Measurements from ENCODE around the gene TCF15. TPM values are rescaled to one million over a fixed set of nuclear protein-coding genes. Genes with fewer than 3 reads are reported as not detected.
A peak's percentile ranks its signal among the peaks of the same experiment; 100 is the strongest.
"Not testable (repeated sequence)": the region's sequence is repeated elsewhere in the genome, so short reads cannot be mapped to it uniquely, and the experiment has no call there.

The TCF15 gene
- total RNA-seq, 2 donors from 2014 or later = not detected

DNA sequence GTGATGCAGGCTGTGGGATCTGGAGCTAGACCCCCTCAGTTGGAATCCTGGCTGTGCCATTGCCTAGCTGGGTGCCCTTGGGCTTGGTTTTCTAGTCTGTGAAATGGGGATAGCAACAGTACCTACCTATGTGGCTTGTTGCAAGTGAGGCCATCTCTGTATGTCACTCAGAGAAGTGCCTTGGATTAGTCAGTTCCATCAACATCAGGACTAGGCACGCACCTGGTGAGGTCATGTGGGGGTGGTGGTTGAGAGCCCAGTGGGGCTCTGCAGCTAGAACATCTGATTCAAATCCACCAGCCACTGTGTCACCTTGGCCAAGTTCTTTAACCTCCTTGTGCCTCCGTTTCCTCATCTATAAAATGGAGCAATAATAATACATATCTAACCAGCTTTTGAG is 12.5 kb downstream of the TCF15 start:
- no peak overlapping the region for H3K4me3 Mint-ChIP-seq
- H3K36me3 Mint-ChIP-seq (ENCODE audit: insufficient read depth in 2 of 2) = no peaks in the 10 kb centered on the region
- no peaks in the 10 kb centered on the region for H3K9me3 Mint-ChIP-seq
- DNase-seq (no peak), ATAC-seq (replicated peaks in 1 of 2) (no peak)
- no peak overlapping the region for H3K27ac Mint-ChIP-seq
- no peaks in the 10 kb centered on the region for H3K4me1 Mint-ChIP-seq (ENCODE audit: low read depth)
- H3K27me3 Mint-ChIP-seq (ENCODE audit: low read depth) = peaks cover 2% of the 10 kb centered on the region

- Mint-ChIP-seq H3K9me3 (no peaks in the 10 kb centered on the region), H3K27ac (no peak overlapping the region), H3K36me3 (ENCODE audit: insufficient read depth in 2 of 2) (no peaks in the 10 kb centered on the region), H3K4me3 (no peak overlapping the region), H3K27me3 (ENCODE audit: low read depth) (peaks cover 20% of the 10 kb centered on the region), H3K4me1 (ENCODE audit: low read depth) (peaks cover 15% of the 10 kb centered on the region)
- DNase-seq (no peak), ATAC-seq (replicated peaks in 1 of 2) (no peak)
Measured at GRCh38 chr20:595330-596308, 14.5 kb downstream of the TCF15 start.

DNA sequence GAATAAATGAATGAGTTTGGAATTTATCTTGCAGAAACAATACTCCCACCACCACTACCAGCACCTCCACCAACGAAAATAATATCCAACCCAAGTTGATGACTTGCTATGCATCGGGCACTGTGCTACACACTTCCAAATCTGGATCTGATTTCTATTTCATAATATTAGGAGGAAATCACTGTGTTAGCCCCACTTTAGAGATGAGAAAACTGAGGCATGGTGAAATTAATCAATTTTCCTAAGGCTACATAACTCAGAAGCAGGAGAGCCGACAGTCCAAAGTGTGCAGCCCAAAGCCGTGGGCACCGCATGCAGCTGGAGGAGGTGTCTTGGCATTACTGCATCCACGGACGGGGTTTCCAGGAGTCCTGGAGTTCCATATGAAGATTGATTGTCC is 17.6 kb downstream of the TCF15 start:
- ATAC-seq (replicated peaks in 1 of 2) (no peak), DNase-seq (no peak)
- H3K4me1 Mint-ChIP-seq (ENCODE audit: low read depth) = peaks cover 15% of the 10 kb centered on the region
- H3K9me3 Mint-ChIP-seq = no peaks in the 10 kb centered on the region
- no peak overlapping the region for H3K4me3 Mint-ChIP-seq
- H3K27me3 Mint-ChIP-seq (ENCODE audit: low read depth) = peaks cover 24% of the 10 kb centered on the region
- H3K27ac Mint-ChIP-seq = no peak overlapping the region
- H3K36me3 Mint-ChIP-seq (ENCODE audit: insufficient read depth in 2 of 2) = no peaks in the 10 kb centered on the region

DNA sequence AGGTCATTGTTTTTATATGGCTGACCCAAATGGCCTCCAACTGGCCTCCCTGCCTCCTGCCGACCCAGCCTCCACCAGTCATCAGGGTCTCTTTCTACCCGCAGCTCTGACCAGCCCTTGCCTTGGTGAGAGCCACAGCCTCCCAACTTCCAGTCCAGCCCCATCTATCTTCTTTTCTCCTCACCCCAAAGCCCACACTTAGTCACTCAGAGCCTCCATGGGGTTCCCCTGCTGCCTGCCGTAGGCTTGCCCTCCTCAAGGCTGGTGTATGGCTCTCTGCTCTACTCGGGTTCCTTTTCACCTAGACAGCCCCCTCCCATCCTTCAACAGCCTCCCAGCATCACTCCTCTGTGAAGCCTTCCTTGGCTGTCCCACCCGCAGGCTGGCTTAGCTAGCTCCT is 18.2 kb downstream of the TCF15 start:
- DNase-seq (no peak), ATAC-seq (replicated peaks in 1 of 2) (peak; percentile 24 to 42)
- Mint-ChIP-seq H3K9me3 (no peaks in the 10 kb centered on the region), H3K27ac (no peak overlapping the region), H3K4me1 (ENCODE audit: low read depth) (peaks cover 15% of the 10 kb centered on the region), H3K36me3 (ENCODE audit: insufficient read depth in 2 of 2) (no peaks in the 10 kb centered on the region), H3K27me3 (ENCODE audit: low read depth) (peaks cover 24% of the 10 kb centered on the region), H3K4me3 (no peak overlapping the region)

DNA sequence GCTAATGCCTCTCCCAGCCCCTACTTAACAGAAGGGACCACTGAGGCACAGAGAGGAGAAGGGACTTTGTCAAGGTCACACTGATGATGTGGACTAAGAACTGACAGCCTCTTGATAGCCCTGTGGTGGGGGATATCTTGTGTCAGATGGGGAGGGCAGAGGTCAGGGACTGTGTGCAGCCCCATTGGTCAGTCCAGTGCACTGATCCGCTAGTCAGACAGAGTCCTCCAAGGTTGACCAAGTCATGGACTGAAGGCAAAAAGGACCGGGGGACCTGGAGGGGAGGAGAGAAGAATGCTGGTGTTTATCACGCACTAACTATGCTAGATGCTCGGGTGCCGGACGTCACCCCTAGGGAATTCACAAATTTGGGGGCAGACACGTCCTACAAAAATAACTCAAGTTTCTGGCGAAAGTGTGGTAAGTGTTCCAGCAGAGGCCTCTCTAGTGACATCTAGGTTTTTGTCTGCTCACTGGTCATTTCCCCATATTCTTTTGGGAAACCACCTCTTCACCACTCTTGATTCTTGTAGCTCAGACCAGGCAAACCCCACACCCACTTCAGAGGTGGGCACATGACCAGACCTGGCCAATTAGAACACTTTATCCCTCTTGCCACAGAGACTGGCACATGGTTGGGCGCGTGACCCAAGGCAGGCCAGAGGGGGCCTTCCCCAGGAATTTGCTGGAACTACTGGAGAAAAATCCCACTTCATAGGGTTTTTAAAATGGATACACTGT is 21.0 kb downstream of the TCF15 start:
- no peak overlapping the region for H3K27ac Mint-ChIP-seq
- peaks cover 15% of the 10 kb centered on the region for H3K4me1 Mint-ChIP-seq (ENCODE audit: low read depth)
- H3K27me3 Mint-ChIP-seq (ENCODE audit: low read depth) = peaks cover 24% of the 10 kb centered on the region
- ATAC-seq (replicated peaks in 1 of 2) = peak in 1 of 2 donors; percentile 12
- H3K9me3 Mint-ChIP-seq = no peaks in the 10 kb centered on the region
- DNase-seq = no peak
- H3K4me3 Mint-ChIP-seq = no peak overlapping the region
- no peaks in the 10 kb centered on the region for H3K36me3 Mint-ChIP-seq (ENCODE audit: insufficient read depth in 2 of 2)

DNA sequence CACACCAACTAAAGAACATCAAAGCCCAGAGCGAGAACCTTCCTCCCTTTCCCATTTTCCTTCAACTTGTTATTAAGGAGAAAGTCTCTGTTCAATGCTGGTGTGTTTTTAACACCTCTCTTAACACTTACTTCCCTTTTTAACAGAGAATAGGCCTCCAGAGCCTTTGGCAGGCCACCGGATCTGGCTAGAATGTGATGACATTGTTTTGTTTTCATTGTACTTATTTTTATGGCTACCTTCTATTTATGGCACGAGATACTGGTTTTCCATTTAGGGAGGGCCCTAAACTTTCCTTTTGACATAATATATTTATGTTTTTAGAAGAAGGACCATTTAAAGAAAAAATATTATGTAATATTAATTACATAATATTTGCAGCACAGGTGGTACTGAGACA is 21.6 kb downstream of the TCF15 start:
- Mint-ChIP-seq H3K4me3 (no peak overlapping the region), H3K27ac (no peak overlapping the region), H3K4me1 (ENCODE audit: low read depth) (peaks cover 15% of the 10 kb centered on the region), H3K9me3 (no peaks in the 10 kb centered on the region), H3K27me3 (ENCODE audit: low read depth) (peaks cover 24% of the 10 kb centered on the region), H3K36me3 (ENCODE audit: insufficient read depth in 2 of 2) (no peaks in the 10 kb centered on the region)
- ATAC-seq (replicated peaks in 1 of 2) (no peak), DNase-seq (no peak)

GRCh38 chr20:584971-585301 is 25.2 kb downstream of the TCF15 start:
- H3K4me3 Mint-ChIP-seq = no peak overlapping the region
- peaks cover 5% of the 10 kb centered on the region for H3K27me3 Mint-ChIP-seq (ENCODE audit: low read depth)
- H3K4me1 Mint-ChIP-seq (ENCODE audit: low read depth) = no peaks in the 10 kb centered on the region
- H3K27ac Mint-ChIP-seq = no peak overlapping the region
- DNase-seq (no peak), ATAC-seq (replicated peaks in 1 of 2) (no peak)
- H3K36me3 Mint-ChIP-seq (ENCODE audit: insufficient read depth in 2 of 2) = no peaks in the 10 kb centered on the region
- H3K9me3 Mint-ChIP-seq = no peaks in the 10 kb centered on the region

DNA sequence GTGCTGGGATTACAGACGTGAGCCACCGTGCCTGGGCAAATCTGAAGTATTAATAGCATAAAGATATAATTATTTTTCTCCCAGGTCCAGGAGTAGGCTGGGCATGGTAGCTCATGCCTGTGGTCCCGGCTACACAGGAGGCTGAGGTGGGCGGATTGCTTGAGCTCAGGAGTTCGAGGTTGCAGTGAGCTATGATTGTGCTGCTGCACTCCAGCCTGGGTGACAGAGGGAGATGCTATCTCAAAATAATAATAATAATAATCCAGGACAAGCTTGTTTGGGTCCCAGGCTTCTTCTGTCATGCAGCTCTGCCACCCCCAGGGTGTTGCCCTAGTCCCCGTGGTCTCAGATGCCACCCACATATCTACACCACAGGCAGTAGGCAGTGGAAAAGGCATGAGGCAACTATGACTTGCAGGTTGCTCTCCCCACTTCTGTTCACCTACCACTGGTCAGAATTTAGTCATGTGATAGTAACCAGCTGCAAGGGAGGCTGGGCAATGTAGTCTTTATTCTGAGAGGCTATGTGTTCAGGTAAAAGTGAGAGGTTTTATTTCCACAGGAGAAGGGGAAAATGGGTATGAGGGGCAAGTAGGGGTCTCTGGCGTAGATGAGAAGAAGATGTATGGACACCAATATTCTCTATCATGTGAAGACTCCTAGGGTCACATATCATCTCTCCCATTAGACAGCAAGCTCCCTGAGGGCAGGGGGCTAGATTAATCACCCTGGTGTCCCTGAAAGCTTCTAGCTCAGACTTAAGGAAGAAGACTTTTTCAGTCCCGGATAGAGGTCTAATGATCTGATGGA is 25.7 kb downstream of the TCF15 start:
- ATAC-seq (replicated peaks in 1 of 2) = peak; percentile 82 to 90
- peaks cover 5% of the 10 kb centered on the region for H3K27me3 Mint-ChIP-seq (ENCODE audit: low read depth)
- H3K9me3 Mint-ChIP-seq = no peaks in the 10 kb centered on the region
- no peaks in the 10 kb centered on the region for H3K4me1 Mint-ChIP-seq (ENCODE audit: low read depth)
- H3K4me3 Mint-ChIP-seq = no peak overlapping the region
- no peak overlapping the region for H3K27ac Mint-ChIP-seq
- DNase-seq = peak in 1 of 2 donors; percentile 15
- H3K36me3 Mint-ChIP-seq (ENCODE audit: insufficient read depth in 2 of 2) = no peaks in the 10 kb centered on the region

- Mint-ChIP-seq H3K4me1 (ENCODE audit: low read depth) (no peaks in the 10 kb centered on the region), H3K4me3 (no peak overlapping the region), H3K9me3 (no peaks in the 10 kb centered on the region), H3K27ac (no peak overlapping the region), H3K27me3 (ENCODE audit: low read depth) (peaks cover 5% of the 10 kb centered on the region), H3K36me3 (ENCODE audit: insufficient read depth in 2 of 2) (no peaks in the 10 kb centered on the region)
- DNase-seq (no peak), ATAC-seq (replicated peaks in 1 of 2) (no peak)
Measured at GRCh38 chr20:582204-582603, 27.9 kb downstream of the TCF15 start.

DNA sequence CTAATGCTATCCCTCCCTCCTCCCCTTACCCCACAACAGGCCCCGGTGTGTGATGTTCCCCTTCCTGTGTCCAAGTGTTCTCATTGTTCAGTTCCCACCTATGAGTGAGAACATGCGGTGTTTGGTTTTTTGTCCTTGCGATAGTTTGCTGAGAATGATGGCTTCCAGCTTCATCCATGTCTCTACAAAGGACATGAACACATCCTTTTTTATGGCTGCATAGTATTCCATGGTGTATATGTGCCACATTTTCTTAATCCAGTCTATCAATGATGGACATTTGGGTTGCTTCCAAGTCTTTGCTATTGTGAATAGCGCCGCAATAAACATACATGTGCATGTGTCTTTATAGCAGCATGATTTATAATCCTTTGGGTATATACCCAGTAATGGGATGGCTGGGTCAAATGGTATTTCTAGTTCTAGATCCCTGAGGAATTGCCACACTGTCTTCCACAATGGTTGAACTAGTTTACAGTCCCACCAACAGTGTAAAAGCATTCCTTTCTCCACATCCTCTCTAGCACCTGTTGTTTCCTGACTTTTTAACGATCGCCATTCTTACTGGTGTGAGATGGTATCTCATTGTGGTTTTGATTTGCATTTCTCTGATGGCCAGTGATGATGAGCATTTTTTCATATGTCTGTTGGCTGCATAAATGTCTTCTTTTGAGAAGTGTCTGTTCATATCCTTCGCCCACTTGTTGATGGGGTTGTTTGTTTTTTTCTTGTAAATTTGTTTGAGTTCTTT is 31.0 kb downstream of the TCF15 start:
- not testable (repeated sequence) for ATAC-seq (replicated peaks in 1 of 2); H3K9me3 Mint-ChIP-seq; DNase-seq; H3K4me3 Mint-ChIP-seq; H3K27ac Mint-ChIP-seq; H3K36me3 Mint-ChIP-seq (ENCODE audit: insufficient read depth in 2 of 2); H3K4me1 Mint-ChIP-seq (ENCODE audit: low read depth)
- peaks cover 12% of the 10 kb centered on the region for H3K27me3 Mint-ChIP-seq (ENCODE audit: low read depth)

DNA sequence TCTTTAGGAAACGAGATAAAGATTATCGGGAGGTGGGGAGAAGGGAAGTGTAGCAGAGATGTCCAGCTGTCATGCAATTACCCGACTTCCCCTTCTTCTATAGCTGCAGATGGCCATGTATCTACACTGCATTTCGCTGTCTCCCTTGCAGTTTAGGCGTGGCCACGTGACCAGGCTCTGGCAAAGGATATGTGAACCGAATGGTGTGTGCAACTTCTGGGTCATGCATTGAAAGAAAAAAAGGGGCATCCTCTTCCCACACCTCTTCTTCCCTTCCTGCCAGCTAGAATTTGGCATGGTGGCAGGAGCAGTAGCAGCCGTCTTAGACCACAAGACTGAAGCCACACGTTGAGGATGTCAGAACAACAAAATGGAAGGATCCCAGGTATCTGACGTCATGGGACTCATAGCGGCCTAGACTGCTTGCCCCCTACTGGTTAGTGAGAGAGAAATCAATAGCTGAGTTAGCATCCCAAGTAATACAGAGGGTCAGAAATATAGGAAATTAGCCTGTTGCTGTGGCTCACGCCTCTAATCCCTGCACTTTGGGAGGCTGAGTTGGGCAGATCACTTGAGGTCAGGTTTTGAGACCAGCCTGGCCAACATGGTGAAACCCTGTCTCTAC is 32.8 kb downstream of the TCF15 start:
- H3K4me1 Mint-ChIP-seq (ENCODE audit: low read depth) = no peaks in the 10 kb centered on the region
- DNase-seq = no peak
- peaks cover 27% of the 10 kb centered on the region for H3K27me3 Mint-ChIP-seq (ENCODE audit: low read depth)
- H3K27ac Mint-ChIP-seq = no peak overlapping the region
- no peaks in the 10 kb centered on the region for H3K36me3 Mint-ChIP-seq (ENCODE audit: insufficient read depth in 2 of 2)
- ATAC-seq (replicated peaks in 1 of 2) = no peak
- no peaks in the 10 kb centered on the region for H3K9me3 Mint-ChIP-seq
- H3K4me3 Mint-ChIP-seq = no peak overlapping the region

DNA sequence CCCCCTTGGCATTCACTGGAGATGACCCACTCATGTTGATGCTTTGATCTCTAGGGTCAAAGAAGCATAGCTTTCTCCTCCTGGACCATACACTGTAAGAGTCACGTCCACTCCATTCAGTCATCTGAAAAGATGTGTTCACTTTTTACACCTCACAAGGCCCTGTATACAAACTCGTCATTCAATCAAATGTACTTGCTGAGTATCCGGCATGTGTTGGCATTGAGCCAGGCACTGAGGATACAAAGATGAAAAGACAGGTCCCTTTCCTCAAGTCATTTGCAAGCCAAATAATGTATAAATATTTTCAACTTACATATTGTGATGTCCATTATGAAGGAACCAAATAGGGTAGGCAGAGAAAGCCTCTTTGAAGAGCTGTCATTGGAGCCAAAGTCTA is 34.0 kb downstream of the TCF15 start:
- Mint-ChIP-seq H3K4me3 (no peak overlapping the region), H3K9me3 (no peaks in the 10 kb centered on the region), H3K27me3 (ENCODE audit: low read depth) (peaks cover 30% of the 10 kb centered on the region), H3K36me3 (ENCODE audit: insufficient read depth in 2 of 2) (no peaks in the 10 kb centered on the region), H3K4me1 (ENCODE audit: low read depth) (no peaks in the 10 kb centered on the region), H3K27ac (no peak overlapping the region)
- no peak for DNase-seq
- no peak for ATAC-seq (replicated peaks in 1 of 2)

Measured in activated T-cell treated with anti-CD3 and anti-CD28 coated beads, Interleukin-2, amount 50 U/mL, for 72 hours (primary cell).